GOT3 (cell line): ENCODE measurements around the gene AFAP1.

Experiments
- DNase-seq: peaks from one replicate; lab custom pipeline; 2025; ENCODE audit warnings: mixed read lengths; lab: John Stamatoyannopoulos, UW

AFAP1 gene

DNA sequence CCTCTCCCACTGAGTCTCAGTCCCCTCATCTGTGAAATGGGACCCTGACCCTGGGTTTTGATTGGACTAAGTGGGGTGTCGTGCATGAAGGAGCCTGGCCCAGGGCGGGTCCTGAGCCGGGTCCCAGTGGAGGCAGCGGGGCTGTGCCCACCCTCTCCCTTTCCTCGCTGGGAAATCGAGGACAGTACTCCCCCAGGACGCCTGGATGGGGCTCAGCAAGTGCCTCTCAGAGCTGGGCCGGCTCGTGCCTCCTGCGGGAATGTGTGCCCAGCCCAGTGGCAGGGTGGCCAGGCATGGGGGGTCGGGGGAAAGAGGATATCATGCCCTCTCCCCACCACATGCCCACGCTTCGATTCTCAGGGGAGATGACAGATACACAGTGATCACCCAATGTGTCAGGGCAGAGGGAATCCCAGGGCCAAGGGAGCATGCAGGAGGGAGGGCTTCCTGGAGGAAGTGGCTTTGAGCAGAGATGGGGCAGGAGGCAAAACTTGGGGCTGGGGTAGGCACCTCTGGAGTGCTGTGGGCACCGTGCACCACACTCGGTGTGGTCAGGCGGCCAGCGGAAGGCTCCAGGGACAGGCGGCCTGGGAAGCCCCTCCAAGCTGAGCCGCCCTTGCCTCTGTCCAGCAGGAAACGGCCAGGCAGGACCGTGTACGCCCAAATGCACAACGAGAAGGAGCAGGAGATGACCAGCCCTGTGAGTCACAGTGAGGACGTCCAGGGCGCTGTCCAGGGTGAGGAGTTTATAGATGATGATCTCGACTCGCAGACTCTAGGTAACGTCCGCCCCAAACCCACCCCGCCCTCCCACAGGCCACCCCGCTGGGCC, 203.0 kb downstream of the AFAP1 start:
- DNase-seq: no peak

DNA sequence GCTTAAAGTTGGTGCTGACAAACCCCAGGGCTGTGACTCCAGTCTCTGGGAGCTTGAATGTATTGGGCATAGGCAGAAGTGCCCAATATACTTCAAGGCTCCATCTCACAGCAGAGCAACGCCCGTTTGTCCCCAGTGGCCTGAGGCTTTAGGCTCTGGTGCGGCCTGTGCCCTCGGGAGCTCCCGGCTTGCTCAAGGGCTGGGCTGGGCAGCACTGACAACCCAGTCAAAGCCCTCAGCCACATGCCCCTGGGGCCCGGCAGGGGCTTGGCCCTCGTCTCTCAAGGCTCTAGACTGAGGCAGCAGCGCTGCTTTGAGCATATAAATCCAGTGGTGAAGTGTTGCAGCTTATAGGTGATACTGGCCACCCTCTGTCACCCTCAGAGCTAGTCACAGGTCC, 203.7 kb downstream of the AFAP1 start:
- no peak for DNase-seq

DNA sequence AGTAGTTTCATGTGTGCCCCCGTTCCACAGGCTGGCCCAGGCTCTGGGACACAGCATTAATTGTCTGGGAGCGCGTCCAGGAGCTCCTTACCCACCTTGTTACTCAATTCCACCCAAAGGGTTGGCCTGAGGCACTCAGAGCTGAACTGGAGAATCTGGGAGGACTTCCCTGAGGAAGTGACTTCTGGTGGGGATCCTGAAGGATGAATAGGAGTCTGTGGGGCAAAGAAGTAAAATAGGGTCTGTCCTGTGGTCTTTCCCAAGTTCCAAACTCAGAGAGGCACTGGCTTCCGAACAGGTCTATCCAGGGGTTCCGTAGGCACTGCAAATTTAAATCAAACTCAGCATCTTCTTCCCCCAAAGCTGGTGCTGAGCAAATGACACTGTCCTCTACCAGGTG, 204.3 kb downstream of the AFAP1 start:
- no peak for DNase-seq

DNA sequence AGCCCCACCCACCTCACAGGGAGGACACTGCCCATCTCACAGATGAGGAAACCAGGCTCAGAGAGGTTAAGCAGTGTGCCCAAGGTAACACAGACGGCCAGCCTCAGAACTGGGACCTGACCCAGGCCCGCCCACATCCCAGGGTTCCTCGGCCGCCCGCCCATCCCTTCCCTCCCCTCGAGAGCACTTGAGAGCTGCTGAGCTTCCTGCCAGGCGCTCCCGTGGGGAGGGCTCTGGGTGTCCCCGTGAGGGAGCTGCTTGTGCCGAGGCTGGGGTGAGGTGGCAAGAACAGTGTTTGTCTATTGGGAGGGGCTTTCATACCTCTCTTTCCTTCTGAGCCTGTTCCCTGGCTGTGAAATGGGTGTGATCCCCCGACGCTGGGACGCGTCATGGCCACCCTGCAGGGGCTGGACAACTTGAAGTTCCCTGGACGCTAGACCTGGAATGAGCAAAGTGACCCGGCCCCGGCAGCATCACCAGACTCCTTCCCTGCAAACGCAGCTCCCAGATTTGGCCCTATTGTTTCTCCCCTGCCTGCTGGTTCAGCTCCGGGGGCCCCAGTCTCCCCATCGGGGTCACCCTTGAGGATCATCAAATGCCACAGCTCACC, 204.9 kb downstream of the AFAP1 start:
- DNase-seq: no peak

DNA sequence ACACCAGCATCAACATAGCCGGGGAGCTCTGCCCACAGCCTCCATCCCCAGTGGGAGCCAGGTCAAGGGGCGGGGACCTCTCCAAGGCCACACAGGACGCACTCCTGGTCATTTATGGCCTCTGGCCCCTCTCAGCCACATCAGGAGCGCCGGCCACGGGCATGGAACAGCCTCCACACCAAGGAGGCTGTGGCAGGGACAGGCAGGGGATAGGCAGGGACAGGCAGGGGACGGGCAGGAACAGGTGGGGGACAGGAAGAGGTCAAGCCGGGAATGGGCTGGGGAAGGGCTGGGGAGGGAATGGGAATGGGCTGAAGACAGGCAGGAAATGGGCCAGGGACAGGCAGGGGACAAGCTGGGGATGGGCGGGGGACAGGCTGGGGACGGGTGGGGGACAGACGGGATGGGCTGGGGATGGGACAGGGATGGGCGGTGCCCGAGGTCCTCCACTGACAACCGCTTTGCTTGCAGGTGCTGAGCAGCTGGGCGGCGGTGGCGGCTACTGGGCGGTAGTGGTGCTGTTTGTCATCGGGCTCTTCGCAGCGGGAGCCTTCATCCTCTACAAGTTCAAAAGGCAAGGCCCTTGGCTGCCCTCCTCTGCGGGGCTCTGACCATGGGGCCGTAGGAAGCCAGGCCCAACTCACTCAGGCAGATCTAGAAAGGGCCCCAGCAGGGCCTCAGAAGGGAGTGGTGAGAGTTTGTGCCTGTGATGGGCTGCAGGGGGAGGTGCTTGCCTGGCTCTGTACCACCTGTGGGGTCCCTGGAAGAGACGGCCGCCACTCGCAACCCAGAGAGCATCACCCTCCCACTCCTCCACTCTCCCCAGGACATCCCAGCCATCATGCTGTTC, 205.6 kb downstream of the AFAP1 start:
- no peak for DNase-seq

DNA sequence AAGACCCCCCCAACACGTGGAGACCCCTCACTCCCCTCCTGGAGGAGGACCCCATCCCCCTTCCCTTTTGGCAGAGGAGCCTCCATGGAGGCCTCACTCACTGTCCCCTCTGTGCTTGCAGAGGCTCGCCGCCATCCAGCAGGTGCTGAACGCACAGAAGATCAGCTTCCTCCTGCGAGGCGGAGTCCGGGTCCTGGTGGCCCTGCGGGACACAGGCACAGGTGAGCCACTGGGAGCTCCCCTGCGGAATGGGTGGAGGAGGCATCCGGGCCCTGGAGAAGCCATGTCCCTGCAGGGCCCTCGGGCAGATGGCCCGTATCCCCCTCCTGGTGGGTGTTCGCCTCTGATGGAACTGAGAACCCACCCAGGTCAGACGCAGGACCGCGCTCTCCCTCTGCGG, 206.5 kb downstream of the AFAP1 start:
- no peak for DNase-seq

DNA sequence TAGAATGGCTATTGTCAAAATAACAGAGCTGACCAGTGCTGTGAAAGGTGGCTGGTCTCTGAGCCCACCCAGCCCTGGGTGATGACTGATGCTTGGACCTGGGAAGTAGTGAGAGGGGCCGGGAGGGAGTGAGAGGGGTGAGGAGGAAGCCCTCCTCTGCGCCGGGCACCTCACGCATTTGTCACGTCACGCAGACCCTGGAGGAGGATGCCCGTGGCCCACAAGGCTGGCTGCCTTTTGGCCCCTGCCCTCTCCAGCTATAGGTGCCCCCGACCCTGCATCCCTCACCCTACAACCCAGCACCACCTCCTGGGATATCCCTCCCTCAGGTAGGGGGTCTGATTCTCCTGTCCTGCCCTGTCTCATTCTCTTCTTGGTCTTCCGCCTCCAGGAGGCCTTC, 207.4 kb downstream of the AFAP1 start:
- no peak for DNase-seq

DNA sequence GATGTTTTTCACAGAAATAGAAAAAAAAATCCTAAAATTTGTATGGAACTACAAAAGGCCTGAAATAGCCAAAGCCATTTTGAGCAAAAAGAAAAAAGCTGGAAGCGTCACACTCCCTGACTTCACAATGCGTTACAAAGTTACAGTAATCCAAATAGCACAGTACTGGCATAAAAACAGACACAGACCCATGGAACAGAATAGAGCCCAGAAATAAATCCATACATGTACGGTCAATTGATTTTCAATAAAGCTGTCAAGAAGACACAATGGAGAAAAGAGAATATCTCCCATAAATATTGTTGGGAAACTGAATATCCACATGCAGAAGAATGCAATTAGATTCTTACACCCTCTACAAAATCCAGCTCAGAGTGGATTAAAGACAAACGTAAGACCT, 208.2 kb downstream of the AFAP1 start:
- no peak for DNase-seq

DNA sequence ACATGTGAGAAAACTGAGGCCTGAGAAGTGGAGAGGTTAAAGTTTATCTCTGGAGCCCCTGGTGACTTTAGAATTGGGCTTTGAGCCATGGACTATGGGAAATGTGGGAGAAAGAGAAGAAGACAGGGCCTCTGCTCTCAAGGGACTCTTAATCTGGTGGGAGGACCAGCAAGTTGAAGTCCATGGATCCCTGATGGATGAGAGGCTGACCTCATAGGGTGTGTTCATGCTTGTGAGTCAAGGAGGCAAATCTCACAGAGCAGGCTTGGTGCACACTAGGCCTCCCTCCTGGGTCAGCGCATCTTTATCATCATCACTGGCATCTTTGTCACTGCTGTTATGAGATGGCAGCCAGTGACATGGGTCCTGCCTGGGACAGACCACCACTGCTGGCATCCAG, 211.9 kb downstream of the AFAP1 start:
- DNase-seq: no peak

DNA sequence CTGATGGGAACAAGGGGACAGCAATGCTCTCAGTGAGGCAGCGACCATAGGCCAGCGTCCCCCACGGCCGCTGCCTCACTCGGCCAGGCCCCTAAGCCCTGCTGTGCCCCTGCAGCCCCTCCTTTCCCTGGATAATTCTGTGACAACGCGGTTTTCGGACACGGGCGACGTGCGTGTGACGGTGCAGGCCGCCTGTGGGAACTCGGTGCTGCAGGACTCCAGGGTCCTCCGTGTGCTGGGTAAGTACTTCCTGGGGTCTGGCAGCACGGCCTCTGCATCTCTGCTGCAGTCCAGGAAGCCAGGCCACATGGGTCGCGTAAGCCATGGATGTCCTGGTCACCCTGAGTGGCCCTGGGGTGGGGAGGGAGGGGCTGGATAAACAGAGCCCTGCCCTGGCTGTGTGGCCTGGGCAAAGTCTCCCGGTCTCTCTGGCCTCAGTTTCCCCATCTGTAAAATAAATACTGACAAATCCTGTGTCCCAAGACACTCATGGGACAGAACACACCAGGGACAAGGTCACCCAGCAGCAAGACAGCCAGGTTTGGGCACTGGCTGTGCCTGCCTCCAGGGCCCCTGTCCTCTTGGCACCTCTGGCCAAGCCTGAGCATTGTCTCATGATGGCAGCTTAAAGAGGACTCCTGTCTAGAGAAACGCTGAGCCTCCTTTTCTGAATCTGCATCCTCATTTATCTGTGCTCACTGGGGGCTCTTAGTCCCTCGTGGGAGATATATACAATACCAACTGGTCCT, 212.8 kb downstream of the AFAP1 start:
- DNase-seq: no peak

DNA sequence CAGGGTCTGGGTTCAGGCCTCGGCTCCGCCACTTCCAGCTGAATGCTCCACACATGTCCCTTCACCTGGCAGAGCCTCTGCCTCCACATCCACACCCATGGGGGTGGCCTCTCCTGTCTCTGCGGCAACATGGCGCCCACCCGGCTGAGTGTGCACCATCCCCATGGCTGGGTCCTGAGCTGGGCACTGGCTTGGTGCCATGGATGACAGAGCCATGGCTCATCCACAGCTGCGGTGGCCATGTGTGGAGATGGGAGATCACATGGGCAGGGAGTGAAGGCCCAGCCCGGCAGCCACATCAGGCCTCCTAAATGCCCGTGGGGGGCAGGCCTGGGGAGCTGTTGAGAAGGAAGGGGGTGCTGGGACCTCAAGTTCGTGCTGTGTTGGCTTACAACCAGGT, 213.7 kb downstream of the AFAP1 start:
- DNase-seq: peak; percentile 22

DNA sequence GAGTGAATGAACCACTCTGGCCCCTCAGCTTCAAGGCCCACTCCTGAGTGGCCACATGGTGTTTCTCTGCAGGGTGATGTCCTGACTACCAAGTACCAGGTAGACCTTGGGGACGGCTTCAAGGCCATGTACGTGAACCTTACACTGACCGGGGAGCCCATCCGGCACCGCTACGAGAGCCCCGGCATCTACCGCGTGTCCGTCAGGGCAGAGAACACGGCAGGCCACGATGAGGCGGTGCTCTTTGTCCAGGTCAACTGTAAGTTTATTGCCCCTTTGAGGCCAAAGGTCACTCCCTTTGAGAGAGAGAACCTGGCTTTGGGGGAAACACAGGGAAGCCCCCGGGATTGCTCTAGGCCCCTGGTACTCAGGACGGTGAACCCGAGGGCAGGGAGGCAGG, 216.0 kb downstream of the AFAP1 start:
- DNase-seq: no peak

DNA sequence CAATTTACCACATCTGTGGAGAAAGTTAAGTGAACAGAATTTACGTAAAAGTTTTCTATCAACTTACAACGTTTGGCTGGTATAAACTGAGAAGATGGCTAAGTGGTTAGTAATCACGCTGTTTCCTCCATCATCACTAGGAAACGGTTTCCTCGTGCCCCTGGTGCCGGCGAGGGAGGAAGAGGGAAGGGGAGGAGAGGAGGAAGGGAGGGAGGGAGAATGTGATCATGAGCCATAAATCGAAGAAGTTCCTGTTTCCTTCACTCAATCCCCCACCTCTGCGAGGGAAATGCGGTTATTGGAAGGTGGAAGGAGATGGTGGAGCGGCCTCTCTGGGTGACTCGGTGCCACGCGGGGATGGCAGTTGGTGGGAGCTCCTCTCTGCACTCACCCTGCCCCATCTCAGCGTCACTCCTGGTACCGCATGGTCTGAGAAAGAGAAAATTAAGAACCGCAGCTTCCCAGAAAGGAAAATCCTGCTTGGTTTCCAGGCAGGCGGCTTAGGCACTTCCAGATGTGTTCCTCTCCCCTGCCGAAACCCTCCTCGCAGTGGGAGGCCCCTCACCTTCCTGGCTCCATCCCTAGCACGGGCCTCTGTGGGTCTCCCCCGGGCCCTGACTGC, 216.8 kb downstream of the AFAP1 start:
- no peak for DNase-seq

DNA sequence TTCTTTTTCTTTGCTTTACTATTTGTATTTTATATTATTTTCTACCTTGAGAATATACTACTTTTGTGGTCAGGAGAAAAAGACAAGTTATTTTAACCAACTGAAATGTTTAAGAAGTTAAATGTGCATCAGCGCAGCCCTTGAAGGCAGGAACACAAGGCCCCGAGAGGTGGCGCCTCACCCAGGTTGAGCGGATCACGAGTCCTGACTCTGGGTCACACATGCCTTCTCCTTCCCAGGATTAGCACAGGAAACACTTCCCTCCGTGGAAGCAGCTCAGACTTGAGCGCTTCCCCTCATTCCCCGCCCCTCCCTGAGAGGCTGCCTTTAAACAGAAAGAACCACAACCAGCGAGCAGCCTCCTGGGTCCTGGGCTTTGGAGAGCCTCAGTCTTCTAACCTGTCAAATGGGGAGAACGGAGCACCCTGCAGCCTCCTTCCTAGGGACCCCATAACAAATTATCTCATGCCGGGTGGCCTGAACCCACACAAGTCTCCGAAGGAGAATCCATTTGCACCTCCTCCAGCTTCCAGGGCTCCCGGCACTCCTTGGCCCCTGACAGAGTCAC, 217.6 kb downstream of the AFAP1 start:
- no peak for DNase-seq

DNA sequence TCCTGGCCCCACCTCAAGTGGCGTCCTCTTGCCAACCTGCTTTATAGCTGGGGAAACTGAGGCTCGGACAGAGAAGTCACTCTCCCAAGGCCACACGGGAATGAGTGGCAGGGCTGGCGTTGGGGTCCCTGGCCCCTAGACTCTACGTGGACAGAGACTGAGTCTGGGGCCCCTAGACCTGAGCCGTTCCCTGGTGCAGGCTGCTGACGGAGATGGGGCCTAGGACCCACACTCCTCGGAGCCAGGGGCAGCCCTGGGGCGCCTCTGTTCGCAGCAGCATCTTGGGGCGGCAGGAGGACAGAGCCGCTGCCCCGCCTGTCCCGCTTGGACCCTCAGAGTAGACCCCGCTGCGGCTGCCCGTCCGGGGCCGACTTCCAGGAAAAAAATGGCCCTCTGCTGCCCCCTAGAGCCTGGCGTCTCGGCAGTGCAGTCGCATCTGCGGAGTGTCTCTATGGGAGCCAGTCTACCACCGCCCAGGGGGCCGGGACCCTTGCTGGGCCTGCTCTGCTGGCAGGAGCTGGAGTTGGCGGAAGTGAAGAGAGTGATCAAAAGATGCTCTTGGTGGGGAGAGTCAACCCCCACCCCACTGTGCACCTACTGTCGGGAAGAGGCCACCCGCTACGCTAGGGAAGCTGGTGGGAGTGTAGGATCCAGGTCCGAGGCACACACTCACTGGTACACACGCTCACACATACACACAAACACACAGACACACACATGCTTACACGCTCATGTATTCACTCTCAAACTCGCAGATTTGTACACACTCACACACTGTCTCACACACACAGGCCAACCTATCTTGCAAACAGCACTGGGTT, 220.1 kb downstream of the AFAP1 start:
- no peak for DNase-seq

DNA sequence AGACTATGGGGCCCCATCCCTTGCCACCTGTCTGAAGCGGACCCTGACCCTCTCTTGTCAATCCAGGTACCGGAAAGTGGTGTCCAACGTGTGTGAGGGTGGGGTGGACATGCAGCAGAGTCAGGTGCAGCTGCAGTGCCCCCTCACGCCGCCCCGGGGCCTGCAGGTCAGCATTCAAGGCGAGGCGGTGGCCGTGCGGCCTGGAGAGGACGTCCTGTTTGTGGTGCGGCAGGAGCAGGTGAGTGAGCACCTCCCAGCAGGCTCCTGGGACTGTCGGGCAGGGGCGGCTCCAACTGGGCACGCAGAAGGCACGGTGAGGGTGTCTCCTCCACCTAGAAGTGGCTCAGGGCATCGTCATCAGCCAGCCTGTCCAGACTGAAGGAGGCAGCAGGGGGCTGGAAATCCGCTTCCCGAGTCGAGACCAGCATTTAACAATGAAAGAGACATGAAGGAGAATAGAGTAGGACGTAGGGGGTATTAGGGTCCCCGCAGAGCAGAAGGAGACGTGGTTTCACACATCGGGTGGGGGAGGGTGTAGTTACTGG, 221.6 kb downstream of the AFAP1 start:
- DNase-seq: no peak

DNA sequence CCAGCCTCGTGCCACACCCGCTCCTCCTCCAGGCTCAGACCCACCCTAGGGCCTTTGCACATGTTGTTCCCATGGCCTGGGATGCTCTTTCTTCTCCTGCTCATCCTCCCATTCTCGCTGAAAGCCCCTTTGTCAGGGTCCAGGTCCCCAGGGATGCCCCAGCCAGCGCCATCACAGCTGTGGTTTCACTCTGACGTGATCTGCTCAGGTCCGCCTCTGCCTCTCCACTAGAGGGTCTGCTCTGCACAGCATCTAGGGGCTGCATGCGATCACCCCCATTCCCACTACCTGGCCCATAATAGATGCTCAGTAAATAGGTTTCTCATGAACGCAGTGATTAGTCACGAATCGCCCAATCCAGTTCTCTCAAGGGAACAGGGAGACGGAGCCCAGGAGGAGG, 222.5 kb downstream of the AFAP1 start:
- no peak for DNase-seq

DNA sequence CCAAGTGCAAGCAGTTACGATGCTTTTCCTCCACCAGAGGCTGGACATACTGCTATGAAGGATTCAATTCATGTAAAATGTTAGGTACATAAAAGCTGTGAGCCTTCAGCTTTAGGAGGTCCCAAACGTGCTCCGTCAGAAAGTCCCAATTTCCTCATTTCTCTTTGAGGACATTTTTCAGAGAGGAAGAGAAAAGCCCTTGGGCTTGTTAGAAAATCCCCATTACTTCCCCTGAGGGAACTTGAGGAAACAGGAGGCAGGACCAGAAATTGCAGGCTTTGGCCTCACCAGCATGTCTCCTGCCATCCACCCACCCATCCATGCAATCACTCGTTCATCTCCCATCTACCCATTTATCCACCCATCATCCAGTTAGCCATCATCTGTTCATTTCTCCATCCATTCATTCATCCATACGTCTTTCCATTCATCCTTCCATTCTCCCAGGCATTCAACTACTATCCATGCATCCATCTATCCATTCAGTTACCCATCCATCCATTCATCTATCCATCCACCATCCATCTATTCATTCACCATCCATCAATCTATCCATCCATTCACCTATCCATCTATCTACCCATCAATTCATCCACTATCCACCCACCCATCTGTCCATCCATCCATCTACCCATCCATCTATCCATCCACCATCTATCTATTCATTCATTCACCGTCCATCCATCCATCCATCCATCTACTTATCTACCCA, 223.5 kb downstream of the AFAP1 start:
- no peak for DNase-seq

DNA sequence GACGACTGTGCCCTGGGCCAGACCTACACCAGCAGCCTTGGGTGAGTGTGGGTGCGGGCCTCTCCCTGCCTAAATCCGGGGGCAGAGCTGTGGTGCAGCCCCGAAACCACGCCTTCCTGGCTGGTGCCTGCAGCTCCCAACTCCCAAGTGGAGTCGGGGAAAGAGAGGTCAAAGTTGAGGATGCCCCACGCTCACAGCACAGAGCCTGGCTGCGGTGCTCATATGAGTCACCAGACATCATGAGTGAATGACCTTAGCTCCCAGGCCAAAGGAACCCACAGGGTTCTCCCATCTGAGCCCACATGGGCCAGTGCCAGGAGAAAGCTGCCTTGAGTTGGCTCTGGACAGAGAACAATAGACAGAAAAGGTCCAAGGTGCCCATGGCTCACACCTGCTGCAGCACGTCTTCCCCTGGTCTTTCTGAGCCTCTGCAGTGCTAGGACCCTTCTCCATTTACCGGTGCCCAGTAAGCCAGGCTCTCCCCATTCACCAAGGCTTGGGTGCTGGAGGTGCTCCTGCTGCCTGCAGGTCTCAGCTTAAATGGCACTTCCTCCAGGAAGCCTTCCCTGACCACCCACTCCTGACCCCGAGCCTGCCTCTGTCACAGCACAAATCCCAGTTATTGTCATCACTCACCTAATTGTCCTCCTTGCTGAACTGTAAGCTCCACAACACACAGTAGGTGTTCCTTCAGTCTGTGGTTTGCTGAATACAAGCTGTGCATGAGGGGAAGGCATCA, 224.2 kb downstream of the AFAP1 start:
- no peak for DNase-seq
